Stimulated activated CD4-positive, alpha-beta T cell treated with anti-CD3 and anti-CD28 coated beads, Interleukin-2, amount 100 ng/mL, for 4 hours (primary cell): ENCODE data around the gene ZNF362.
"Not testable (repeated sequence)": the region's sequence is repeated elsewhere in the genome, so short reads cannot be mapped to it uniquely, and the experiment has no call there.

Source experiments
- DNase-seq: peaks from one replicate; pipeline ENCODE4 v3.0.0-alpha.2; 2020; ENCODE audit warnings: low read depth

The ZNF362 gene

DNA sequence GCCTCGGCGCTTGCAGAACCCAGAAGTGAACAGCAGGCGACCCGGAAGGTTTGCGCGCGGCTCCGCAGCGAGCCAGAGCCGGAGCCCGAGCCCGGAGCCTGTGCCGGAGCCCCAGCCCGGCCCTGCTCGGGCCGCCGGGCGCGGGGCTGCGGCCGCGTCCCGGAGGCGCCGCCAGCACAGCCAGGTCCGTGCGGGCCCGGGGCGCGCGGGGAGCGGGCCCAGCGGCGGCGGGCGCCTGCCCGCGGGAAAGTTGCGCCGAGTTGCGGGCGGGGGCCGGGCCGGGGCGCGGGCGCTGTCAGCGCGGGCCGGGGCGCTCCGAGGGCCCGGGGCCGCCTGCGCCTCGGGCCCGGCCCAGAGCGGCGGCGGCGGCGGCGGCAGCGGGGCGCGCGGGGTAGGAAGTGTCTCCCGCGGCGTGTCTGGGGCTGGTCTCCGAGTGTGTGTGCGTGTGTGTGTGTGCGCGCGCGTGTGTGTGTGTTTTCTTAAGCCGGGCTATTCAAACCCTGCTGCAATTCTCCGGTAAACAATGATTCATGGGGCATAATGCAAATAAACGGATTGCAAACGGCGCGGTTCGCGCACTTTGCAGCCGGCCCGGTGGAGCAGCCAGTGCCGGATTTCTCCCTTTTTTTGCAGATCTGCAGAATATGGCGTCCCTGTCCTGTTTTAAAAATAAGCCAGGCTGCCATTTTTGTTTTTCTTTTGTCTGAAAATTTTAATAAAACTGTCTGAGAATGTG lies at the start of gene ZNF362:
TSS of gene ZNF362 (plus strand) at position 22 of the 736 bp plus-strand sequence. CDS start 14,083 bp downstream, outside the sequence.
- peak; percentile 61 for DNase-seq

GRCh38 chr1:33211972-33212371 lies 44.3 kb upstream of the ZNF362 start:
- DNase-seq: no peak

DNA sequence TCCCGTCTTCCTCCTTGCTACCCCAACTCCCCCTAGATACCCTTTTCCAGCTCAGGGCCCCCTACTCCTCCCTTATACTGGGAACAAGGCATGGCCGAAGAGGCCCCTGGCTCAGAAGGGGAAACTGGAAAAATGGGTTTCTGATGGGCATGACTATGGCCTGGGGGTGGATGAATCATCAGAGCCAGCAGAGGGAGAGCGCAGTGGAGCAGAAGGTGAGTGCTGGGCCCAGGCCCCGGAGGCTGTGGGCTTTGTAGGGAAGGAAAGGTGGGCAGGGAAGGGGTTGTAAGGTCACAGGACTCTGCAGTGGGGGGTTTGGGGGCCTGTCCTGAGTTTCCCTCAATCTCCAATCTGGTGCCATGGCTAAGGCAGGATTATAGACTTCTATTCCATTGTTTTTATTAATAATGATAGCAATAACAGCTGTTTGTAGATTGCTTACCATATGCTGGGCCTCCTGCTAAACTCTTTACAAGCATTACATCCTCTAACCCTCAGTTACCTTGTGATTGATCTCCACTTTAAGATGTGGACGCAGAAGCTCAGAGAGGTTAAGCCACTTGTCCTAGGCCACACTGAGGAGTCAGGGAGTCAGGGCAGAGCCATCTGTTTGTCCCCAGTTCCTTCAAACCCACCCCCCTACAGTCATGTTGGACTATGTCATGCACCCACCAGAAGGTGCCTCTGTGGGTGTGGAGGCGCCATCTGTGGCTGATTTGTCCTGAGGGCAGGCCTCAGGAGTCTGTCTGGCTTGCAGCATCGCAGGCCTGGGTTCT lies 36.2 kb upstream of the ZNF362 start:
- no peak for DNase-seq

DNA sequence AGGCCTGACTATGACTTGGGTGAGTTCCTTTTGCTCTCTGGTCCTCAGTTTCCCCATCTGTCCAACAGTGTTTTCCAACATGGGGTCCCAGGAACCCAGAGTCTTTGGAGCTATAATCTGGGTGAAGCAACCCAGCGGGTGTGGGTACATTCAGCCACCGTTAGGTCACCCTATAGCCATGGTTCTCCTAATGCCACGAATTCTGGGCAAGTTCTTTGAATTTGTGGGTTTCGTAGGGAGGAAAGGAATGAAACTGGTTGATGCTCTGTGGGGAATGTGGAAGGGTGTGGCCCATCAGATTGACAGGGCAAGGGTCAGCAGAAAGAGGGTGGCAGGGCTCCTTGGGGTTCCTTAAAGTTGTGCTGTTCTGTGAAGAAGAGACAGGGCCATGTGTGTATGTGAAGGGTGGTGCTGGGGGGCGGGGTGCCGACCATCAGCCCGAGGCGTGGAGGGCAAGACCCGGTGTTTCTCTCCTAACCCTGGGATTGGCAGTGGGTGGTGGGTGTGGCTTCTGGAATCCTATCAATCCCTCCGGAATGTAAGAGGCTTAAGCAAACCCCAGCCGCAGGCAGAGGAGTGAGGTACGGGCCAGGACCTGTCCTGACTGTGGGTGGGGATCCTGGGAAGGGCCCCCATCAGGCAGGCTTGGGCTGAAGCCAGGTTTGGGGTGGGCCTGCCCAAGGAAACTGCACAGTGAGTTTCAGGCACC lies 35.5 kb upstream of the ZNF362 start:
- no peak for DNase-seq

DNA sequence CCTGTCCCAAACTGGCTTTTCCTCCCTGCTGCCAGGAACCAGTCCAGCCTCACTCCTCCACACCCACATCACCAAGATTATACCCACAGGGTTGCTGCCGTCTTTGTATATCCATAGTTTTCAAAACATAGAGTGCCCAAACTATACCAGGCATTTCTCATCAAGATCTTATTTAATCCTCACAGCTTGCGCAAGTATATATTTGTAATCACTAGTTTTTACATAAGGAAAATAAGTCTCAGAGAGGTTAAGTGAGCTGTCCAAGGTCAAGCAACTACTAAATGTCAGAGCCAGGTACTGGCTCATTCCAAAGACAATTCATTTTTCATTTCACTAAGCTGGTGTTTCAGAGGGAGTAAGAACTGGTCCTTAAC lies 34.9 kb upstream of the ZNF362 start:
- DNase-seq: no peak

DNA sequence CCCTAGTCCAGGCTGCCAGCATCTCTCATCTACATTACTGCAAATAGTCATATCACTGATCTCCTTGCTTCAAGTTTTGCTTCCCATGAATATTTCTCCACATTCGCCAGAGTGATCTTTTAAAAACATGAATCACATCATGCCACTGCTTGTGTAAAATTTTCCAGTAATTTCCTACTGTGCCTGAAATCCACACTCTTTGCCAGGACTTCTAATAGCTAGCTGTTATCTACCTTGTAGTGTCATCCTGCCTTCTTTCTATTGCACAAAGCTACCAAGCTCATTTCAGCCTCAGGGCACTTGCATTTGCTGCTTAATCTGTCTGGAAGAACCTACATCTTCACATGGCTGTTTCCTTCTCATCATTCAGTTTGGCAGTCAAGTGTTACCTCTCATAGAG lies 33.9 kb upstream of the ZNF362 start:
- DNase-seq: no peak

GRCh38 chr1:33224166-33224707 lies 32.1 kb upstream of the ZNF362 start:
- DNase-seq: no peak

GRCh38 chr1:33225586-33225985 lies 30.7 kb upstream of the ZNF362 start:
- DNase-seq: no peak

GRCh38 chr1:33228935-33229487 lies 27.3 kb upstream of the ZNF362 start:
- no peak for DNase-seq

DNA sequence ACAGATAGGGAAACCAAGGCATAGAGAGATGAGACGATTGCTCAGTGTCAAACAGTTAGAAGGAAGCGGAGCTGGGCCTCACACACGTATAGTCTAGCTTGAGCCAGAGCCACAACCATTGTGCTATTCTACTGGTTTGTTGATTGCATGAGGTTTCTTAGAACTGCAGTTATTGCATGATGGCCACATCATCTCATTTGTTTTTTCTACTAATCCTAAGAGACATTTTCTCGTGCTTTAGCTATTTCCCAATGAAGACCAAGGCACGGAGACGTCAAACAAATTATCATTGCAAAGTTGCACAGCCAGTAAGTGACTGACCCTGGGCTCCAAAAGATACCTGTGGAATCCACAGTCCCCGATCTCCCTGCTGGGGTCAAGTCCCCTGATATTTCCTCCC lies 25.1 kb upstream of the ZNF362 start:
- no peak for DNase-seq

DNA sequence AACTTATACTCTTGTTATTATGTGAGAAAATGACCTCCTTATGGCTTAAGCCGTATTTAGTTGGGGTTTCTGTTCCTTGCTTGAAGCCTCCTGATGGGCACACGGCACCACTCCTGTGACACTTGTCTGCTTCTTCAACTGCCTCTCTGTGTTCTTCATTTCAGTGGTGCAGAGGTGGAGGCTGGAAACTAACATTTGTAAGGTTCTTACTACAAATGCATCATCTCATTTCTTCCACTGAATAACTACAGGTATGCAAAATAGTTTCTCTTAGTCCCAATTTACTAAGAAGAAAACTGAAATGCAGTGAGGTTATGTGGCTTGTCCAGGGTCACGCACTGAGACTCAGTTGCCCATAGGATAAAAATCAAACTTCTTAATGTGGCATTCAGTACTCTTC lies 23.6 kb upstream of the ZNF362 start:
- DNase-seq: no peak

DNA sequence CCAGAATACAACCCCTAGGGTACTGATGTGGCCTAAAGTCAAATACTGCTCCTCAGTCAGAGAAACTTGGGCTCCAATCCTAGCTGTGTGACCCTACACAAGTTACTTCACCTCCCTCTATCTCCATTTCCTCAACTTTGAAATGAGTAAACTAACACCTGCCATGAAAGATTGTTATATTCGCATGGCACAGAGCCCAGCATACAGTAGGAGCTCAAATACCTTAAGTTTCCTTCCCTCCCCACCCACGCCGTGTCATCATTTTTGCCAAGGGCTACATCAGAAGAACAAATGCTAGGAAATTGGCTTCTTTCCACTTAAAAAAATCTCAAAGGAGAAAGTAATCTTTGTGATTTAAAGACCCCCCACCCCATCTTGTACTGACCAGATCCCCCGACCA lies 22.2 kb upstream of the ZNF362 start:
- DNase-seq: no peak

- no peak for DNase-seq
Measured at GRCh38 chr1:33234588-33234990, 21.7 kb upstream of the ZNF362 start.

GRCh38 chr1:33235521-33235920 lies 20.8 kb upstream of the ZNF362 start:
- DNase-seq: no peak

DNA sequence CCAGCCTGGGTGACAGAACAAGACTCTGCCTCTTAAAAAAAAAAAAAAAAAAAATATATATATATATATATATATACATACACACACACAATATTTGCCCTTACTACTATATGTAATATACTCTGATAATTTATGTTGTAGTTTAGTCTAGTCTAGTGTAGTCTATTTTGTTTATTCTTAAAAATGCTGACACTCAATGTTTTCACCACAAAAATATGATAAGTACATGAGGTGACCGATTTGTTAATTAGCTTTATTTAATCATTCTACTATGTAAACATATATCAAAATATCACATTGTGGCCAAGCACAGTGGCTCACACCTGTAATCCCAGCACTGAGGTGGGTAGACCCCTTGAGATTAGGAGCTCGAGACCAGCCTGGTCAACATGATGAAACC lies 19.8 kb upstream of the ZNF362 start:
- DNase-seq: no peak

GRCh38 chr1:33237579-33237978 lies 18.7 kb upstream of the ZNF362 start:
- DNase-seq: no peak

GRCh38 chr1:33238194-33238724 lies 18.0 kb upstream of the ZNF362 start:
- DNase-seq: not testable (repeated sequence)

GRCh38 chr1:33239410-33239809 lies 16.9 kb upstream of the ZNF362 start:
- not testable (repeated sequence) for DNase-seq

DNA sequence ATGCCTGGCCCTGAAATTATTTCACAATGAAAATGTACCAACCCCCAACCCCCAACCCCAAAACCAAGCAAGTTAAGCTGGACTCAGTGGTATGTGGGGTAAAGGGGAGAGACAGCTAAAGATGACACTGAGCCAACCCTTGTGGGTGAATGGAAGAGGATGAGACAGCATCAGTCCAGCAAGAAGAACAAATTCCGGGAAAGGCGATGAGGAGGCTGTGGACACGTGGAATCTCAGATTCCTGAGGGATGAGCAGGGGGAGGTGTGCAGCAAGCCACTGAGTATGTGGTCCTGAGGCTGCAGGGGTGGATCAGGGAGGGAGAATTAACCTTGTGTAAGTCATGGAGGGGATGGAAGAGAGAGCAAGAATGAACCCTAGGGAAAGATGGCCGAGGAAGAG lies 14.4 kb upstream of the ZNF362 start:
- no peak for DNase-seq

DNA sequence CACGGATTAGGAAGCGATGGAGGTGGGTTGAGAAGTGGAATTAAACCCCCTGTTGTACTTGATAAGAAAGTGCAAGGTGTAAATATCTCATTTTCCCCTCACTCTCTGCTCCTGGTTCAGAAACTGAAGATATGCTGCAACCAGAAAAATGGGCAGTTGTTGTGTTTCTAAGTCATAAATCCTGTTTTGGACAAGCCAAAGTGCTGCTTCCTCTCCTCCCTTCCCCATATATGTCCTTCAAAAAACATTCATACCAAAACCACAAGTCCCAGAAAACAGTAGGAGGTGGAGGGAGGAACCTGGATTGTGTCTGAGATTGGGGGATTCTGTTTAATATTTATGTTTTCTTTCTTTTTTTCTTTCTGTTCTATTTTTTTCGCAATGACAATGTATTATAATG lies 13.6 kb upstream of the ZNF362 start:
- DNase-seq: no peak

DNA sequence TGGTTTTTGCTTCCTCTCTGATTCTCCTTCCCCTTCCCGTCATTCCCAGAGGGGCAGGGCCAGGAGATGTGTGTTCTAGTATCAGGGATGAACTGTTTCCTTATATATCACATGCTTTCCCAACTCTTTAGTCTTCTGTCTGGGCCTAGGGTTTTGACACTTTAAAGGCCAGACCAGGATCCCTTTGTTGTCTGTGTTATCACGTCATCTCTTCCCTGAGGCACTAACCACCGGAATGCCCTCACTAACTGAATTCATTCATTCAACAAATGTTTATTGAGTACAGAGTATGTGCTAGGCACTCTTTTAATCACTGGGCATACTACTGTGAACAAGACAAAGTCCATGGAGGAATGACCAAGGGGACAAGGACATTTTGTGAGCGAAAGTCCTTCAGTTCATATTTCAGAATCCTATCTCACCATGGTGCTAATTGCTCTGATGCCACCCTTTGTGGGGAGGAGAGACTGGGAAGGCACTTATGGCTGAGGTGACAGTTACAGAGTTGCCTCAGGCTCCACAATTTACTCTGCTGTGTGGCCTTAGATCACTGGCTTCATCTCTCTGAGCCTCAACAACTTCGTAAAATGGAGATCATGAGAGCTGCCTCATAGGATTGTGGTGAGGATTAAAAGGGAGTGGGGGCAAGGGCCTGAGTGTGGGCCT lies 12.0 kb upstream of the ZNF362 start:
- DNase-seq: no peak

GRCh38 chr1:33244809-33245186 lies 11.5 kb upstream of the ZNF362 start:
- DNase-seq: no peak
